CD4-positive, alpha-beta T cell (primary cell): Measurements from ENCODE around the gene PTPRN2. TPM values are rescaled to one million over a fixed set of nuclear protein-coding genes. Genes with fewer than 3 reads are reported as not detected.
"Not testable (repeated sequence)": the region's sequence is repeated elsewhere in the genome, so short reads cannot be mapped to it uniquely, and the experiment has no call there.

ENCODE experiments used
- ATAC-seq: fragments of 200-7000 bp; cut with Tn5 transposase; one replicate; pipeline ENCODE4 v1.10.0; 2022; ENCODE audit warnings: mild to moderate bottlenecking; ENCODE audit not compliant: poor library complexity
- CTCF ChIA-PET: fragments of 350-600 bp; sonication (Branson Sonifier 250); formaldehyde crosslinking; loops from one replicate; lab custom pipeline; 2021; ENCODE audit warnings: antibody characterized with exemption, inconsistent platforms; lab: Charles Lee
- POLR2A ChIA-PET: fragments of 350-600 bp; sonication (Branson Sonifier 250); formaldehyde crosslinking; loops from one replicate; lab custom pipeline; 2021; ENCODE audit warnings: antibody characterized with exemption, inconsistent platforms; lab: Charles Lee
- DNase-seq, 14 experiments: peaks; one replicate each; pipeline ENCODE4 v3.0.0-alpha.2; 2013 to 2020; ENCODE audit warnings: mixed read lengths in 2 of 14
- H3K27ac ChIP-seq, 2 donors: one replicate each; pipeline versions ENCODE4 v1.5.1 to v1.7.0; 2013; ENCODE audit warnings: low read length in 2 of 2, low read depth in 1 of 2, mild to moderate bottlenecking in 1 of 2
- H3K27me3 ChIP-seq, 2 experiments: 1 replicate in 1 of 2; 2 replicates in 1 of 2; pipeline versions ENCODE4 v1.6.1 to v1.7.0; 2013; ENCODE audit warnings: low read length in 2 of 2, control low read depth in 1 of 2, mild to moderate bottlenecking in 1 of 2, moderate library complexity in 1 of 2; ENCODE audit not compliant: insufficient read depth in 2 of 2, control insufficient read depth in 1 of 2
- H3K36me3 ChIP-seq: one replicate; pipeline ENCODE4 v1.6.1; 2013; ENCODE audit warnings: low read length, control low read depth; ENCODE audit not compliant: insufficient read depth
- H3K4me1 ChIP-seq: one replicate; pipeline ENCODE4 v1.6.1; 2013; ENCODE audit warnings: low read length, control low read depth; ENCODE audit not compliant: insufficient read depth
- H3K4me3 ChIP-seq: one replicate; pipeline ENCODE4 v1.5.1; 2013; ENCODE audit warnings: mild to moderate bottlenecking, low read length, moderate library complexity
- H3K9me3 ChIP-seq, 2 experiments: 1 replicate in 1 of 2; 2 replicates in 1 of 2; pipeline versions ENCODE4 v1.6.1 to v1.7.0; 2013; ENCODE audit warnings: low read length in 2 of 2, mild to moderate bottlenecking in 2 of 2, control low read depth in 1 of 2, moderate library complexity in 1 of 2; ENCODE audit not compliant: control insufficient read depth in 1 of 2, insufficient read depth in 1 of 2
- H3K27ac Mint-ChIP-seq: one replicate; pipeline ENCODE4 v1.8.0; 2020; ENCODE audit warnings: mixed read lengths
- H3K27me3 Mint-ChIP-seq: one replicate; pipeline ENCODE4 v1.8.0; 2021; ENCODE audit warnings: mixed read lengths
- H3K36me3 Mint-ChIP-seq: one replicate; pipeline ENCODE4 v1.8.0; 2021; ENCODE audit warnings: low read depth, mixed read lengths
- H3K4me1 Mint-ChIP-seq: one replicate; pipeline ENCODE4 v1.8.0; 2021; ENCODE audit warnings: low read depth, mixed read lengths
- H3K4me3 Mint-ChIP-seq: one replicate; pipeline ENCODE4 v1.8.0; 2020; ENCODE audit warnings: mild to moderate bottlenecking, mixed read lengths
- H3K9me3 Mint-ChIP-seq: one replicate; pipeline ENCODE4 v1.8.0; 2020; ENCODE audit warnings: mixed read lengths
- CTCF ChIP-seq: fragments of 200-600 bp; IDR thresholded peaks from one replicate; pipeline ENCODE4 v1.8.0; 2022; ENCODE audit warnings: antibody characterized with exemption, mild to moderate bottlenecking
- intact Hi-C, 2 experiments: fragments of 100-400 bp; cut with DNase I in 1 of 2; cut with micrococcal nuclease in 1 of 2; formaldehyde crosslinking; loops; one replicate each; pipeline versions ENCODE4 v1.15.1 to v1.9.0; 2023 to 2025; cut with DNase I, micrococcal nuclease
- total RNA-seq, 174 experiments: library from RNA in 2 of 174; stranded (reverse) in 2 of 174; gene quantifications; one replicate each; pipeline ENCODE4 v1.2.3 and lab custom pipeline; 2021 to 2026

PTPRN2 gene
- total RNA-seq, 2 experiments from 2014 or later = 0.34 to 0.44 TPM

GRCh38 chr7:158047391-158048059 is 540.1 kb downstream of the PTPRN2 start:
- no peaks in the 10 kb centered on the region for H3K27me3 ChIP-seq
- Mint-ChIP-seq H3K27ac (no peak overlapping the region), H3K27me3 (peaks cover 4% of the 10 kb centered on the region), H3K36me3 (no peaks in the 10 kb centered on the region), H3K4me1 (no peaks in the 10 kb centered on the region), H3K9me3 (no peaks in the 10 kb centered on the region), H3K4me3 (no peak overlapping the region)
- TF ChIP-seq CTCF = no peak
- no peak overlapping the region for H3K27ac ChIP-seq
- no peaks in the 10 kb centered on the region for H3K36me3 ChIP-seq
- ChIA-PET CTCF (no interaction called here), POLR2A (no interaction called here)
- peaks cover 0 to 6% of the 10 kb centered on the region in 2 experiments for H3K9me3 ChIP-seq
- no peak for ATAC-seq
- intact Hi-C loops = no loop called here
- no peak overlapping the region for H3K4me3 ChIP-seq
- no peak for DNase-seq
- no peaks in the 10 kb centered on the region for H3K4me1 ChIP-seq

GRCh38 chr7:158046246-158046645 is 541.4 kb downstream of the PTPRN2 start:
- intact Hi-C loops, H3K9me3 Mint-ChIP-seq, CTCF ChIA-PET, H3K4me1 ChIP-seq, H3K36me3 ChIP-seq, H3K27me3 Mint-ChIP-seq, POLR2A ChIA-PET, H3K4me1 Mint-ChIP-seq, H3K27ac Mint-ChIP-seq, DNase-seq, H3K36me3 Mint-ChIP-seq, H3K4me3 ChIP-seq, H3K27ac ChIP-seq, H3K27me3 ChIP-seq, H3K9me3 ChIP-seq, H3K4me3 Mint-ChIP-seq, ATAC-seq: not testable (repeated sequence)

GRCh38 chr7:158044482-158044823 is 543.2 kb downstream of the PTPRN2 start:
- Histone ChIP-seq H3K36me3 (no peaks in the 10 kb centered on the region), H3K4me3 (no peak overlapping the region), H3K4me1 (no peaks in the 10 kb centered on the region), H3K9me3 (peaks cover 6 to 8% of the 10 kb centered on the region in 2 experiments), H3K27me3 (no peaks in the 10 kb centered on the region), H3K27ac (no peak overlapping the region)
- H3K36me3 Mint-ChIP-seq = no peaks in the 10 kb centered on the region
- ATAC-seq (no peak), DNase-seq (no peak)
- no peak overlapping the region for H3K4me3 Mint-ChIP-seq
- H3K9me3 Mint-ChIP-seq = peaks cover 3% of the 10 kb centered on the region
- no peak for TF ChIP-seq CTCF
- ChIA-PET POLR2A (no interaction called here), CTCF (no interaction called here)
- H3K4me1 Mint-ChIP-seq = no peaks in the 10 kb centered on the region
- no peak overlapping the region for H3K27ac Mint-ChIP-seq
- no peaks in the 10 kb centered on the region for H3K27me3 Mint-ChIP-seq
- intact Hi-C loops = no loop called here
